H1 (cell line): ENCODE results near the gene GREB1L. TPM values are rescaled to one million over a fixed set of nuclear protein-coding genes. Genes with fewer than 3 reads are reported as not detected.

ENCODE experiments used
- CTCF ChIA-PET: fragments of 300-600 bp; sonication (Branson Sonifier 250); formaldehyde crosslinking; loops from one replicate; lab custom pipeline; 2021; ENCODE audit not compliant: partially characterized antibody; lab: Charles Lee
- POLR2A ChIA-PET: fragments of 300-600 bp; sonication (Branson Sonifier 250); formaldehyde crosslinking; loops from one replicate; lab custom pipeline; 2021; ENCODE audit warnings: inconsistent platforms; ENCODE audit not compliant: partially characterized antibody; lab: Charles Lee
- DNase-seq, 2 experiments: peaks; one replicate each; pipeline versions ENCODE4 v3.0.0 to v3.0.0-alpha.2; 2010 to 2022; ENCODE audit warnings: low spot score in 2 of 2, low read depth in 1 of 2, mixed read lengths in 1 of 2
- FAIRE-seq: peaks from 2 replicates; lab custom pipeline; 2011; peaks lifted over from hg19 to GRCh38; lab: Jason Lieb, UNC
- H2AFZ ChIP-seq: 2 replicates; pipeline ENCODE4 v1.8.1; 2012; ENCODE audit warnings: low read length, inconsistent platforms
- H2AK5ac ChIP-seq: 2 replicates; pipeline ENCODE4 v1.6.1; 2013; ENCODE audit warnings: low read depth, low read length
- H2BK120ac ChIP-seq: replicated peaks from 2 replicates; pipeline ENCODE3; 2013; ENCODE audit warnings: low read depth, low read length, inconsistent platforms
- H2BK12ac ChIP-seq: 2 replicates; pipeline ENCODE4 v1.6.1; 2013; ENCODE audit warnings: low read depth, low read length
- H2BK15ac ChIP-seq: 2 replicates; pipeline ENCODE4 v1.6.1; 2013; ENCODE audit warnings: low read length
- H2BK20ac ChIP-seq: 2 replicates; pipeline ENCODE4 v1.6.1; 2013; ENCODE audit warnings: low read length
- H2BK5ac ChIP-seq: 2 replicates; pipeline ENCODE4 v1.6.1; 2013; ENCODE audit warnings: low read depth, low read length
- H3K14ac ChIP-seq: 2 replicates; pipeline ENCODE4 v1.6.1; 2013; ENCODE audit warnings: inconsistent platforms; ENCODE audit not compliant: insufficient read length
- H3K18ac ChIP-seq: 2 replicates; pipeline ENCODE4 v1.6.1; 2013; ENCODE audit warnings: low read length; ENCODE audit errors: extremely low read depth
- H3K23ac ChIP-seq: 2 replicates; pipeline ENCODE4 v1.6.1; 2013; ENCODE audit warnings: inconsistent platforms; ENCODE audit not compliant: insufficient read length
- H3K23me2 ChIP-seq: 2 replicates; pipeline ENCODE4 v1.6.1; 2013; ENCODE audit warnings: low read depth, low read length
- H3K27ac ChIP-seq: 2 replicates; pipeline ENCODE4 v1.6.1; 2011; ENCODE audit warnings: low read depth, low read length, inconsistent platforms
- H3K27me3 ChIP-seq, 4 experiments: replicated peaks in 1 of 4; 1 replicate in 1 of 4; 2 replicates in 3 of 4; pipeline versions ENCODE4 v1.6.1 to v1.8.1; 2011 to 2013; ENCODE audit warnings: low read length in 3 of 4, mild to moderate bottlenecking in 3 of 4, inconsistent platforms in 2 of 4, mixed read lengths in 2 of 4, moderate library complexity in 1 of 4; ENCODE audit not compliant: control insufficient read depth in 3 of 4, insufficient read depth in 3 of 4; ENCODE audit errors: extremely low read depth in 1 of 4
- H3K36me3 ChIP-seq, 4 experiments: 2 replicates each; pipeline versions ENCODE4 v1.6.1 to v1.8.1; 2011 to 2013; ENCODE audit warnings: mild to moderate bottlenecking in 4 of 4, low read length in 3 of 4, moderate library complexity in 2 of 4, control low read depth in 1 of 4, inconsistent platforms in 1 of 4; ENCODE audit not compliant: insufficient read depth in 4 of 4, control insufficient read depth in 2 of 4
- H3K4ac ChIP-seq: replicated peaks from 2 replicates; pipeline ENCODE3; 2013; ENCODE audit warnings: low read length, low read depth, mixed read lengths, inconsistent platforms; ENCODE audit not compliant: insufficient read length
- H3K4me1 ChIP-seq, 4 experiments: replicated peaks in 1 of 4; 1 replicate in 1 of 4; 2 replicates in 3 of 4; pipeline versions ENCODE4 v1.6.1 to v1.8.1; 2011 to 2013; ENCODE audit warnings: low read length in 3 of 4, inconsistent platforms in 2 of 4, mixed read lengths in 1 of 4; ENCODE audit not compliant: insufficient read depth in 4 of 4, control insufficient read depth in 3 of 4
- H3K4me2 ChIP-seq, 2 experiments: 2 replicates each; pipeline versions ENCODE4 v1.6.1 to v1.8.1; 2011 to 2013; ENCODE audit warnings: low read depth in 2 of 2, low read length in 2 of 2, control low read depth in 1 of 2, inconsistent platforms in 1 of 2, mild to moderate bottlenecking in 1 of 2; ENCODE audit not compliant: insufficient read depth in 1 of 2
- H3K4me3 ChIP-seq, 4 experiments: fragments of 200-600, 300-600 bp in 1 of 4; sonication (generic), shearing (Covaris generic), sonication (Bioruptor Twin) in 1 of 4; 2 replicates each; pipeline versions ENCODE4 v1.5.1 to v1.8.1; 2011 to 2016; ENCODE audit warnings: low read length in 4 of 4, low read depth in 3 of 4, control low read depth in 2 of 4, inconsistent platforms in 2 of 4, mild to moderate bottlenecking in 2 of 4, mixed read lengths in 1 of 4, moderate library complexity in 1 of 4; ENCODE audit not compliant: insufficient read depth in 2 of 4; ENCODE audit errors: extremely low read depth in 1 of 4
- H3K56ac ChIP-seq: replicated peaks from 2 replicates; pipeline ENCODE3; 2013; ENCODE audit warnings: low read depth, mild to moderate bottlenecking, mixed read lengths, low read length, inconsistent platforms; ENCODE audit not compliant: insufficient read length
- H3K79me1 ChIP-seq: 2 replicates; pipeline ENCODE4 v1.6.1; 2013; ENCODE audit warnings: low read depth, low read length, control low read depth
- H3K79me2 ChIP-seq, 2 experiments: 2 replicates each; pipeline versions ENCODE4 v1.6.1 to v1.8.1; 2012 to 2013; ENCODE audit warnings: low read length in 2 of 2, mild to moderate bottlenecking in 2 of 2, inconsistent platforms in 1 of 2; ENCODE audit not compliant: insufficient read depth in 2 of 2, control insufficient read depth in 1 of 2
- H3K9ac ChIP-seq, 4 experiments: replicated peaks in 1 of 4; 1 replicate in 1 of 4; 2 replicates in 3 of 4; pipeline versions ENCODE4 v1.6.1 to v1.8.1; 2011 to 2013; ENCODE audit warnings: low read depth in 3 of 4, low read length in 3 of 4, control low read depth in 2 of 4, mild to moderate bottlenecking in 2 of 4, moderate library complexity in 2 of 4, inconsistent platforms in 1 of 4; ENCODE audit errors: extremely low read depth in 1 of 4
- H3K9me3 ChIP-seq, 2 experiments: 2 replicates each; pipeline versions ENCODE4 v1.6.1 to v1.8.1; 2012 to 2013; ENCODE audit warnings: mild to moderate bottlenecking in 2 of 2, moderate library complexity in 2 of 2, control low read depth in 1 of 2, inconsistent platforms in 1 of 2, low read depth in 1 of 2, low read length in 1 of 2, mixed read lengths in 1 of 2; ENCODE audit not compliant: insufficient read depth in 2 of 2
- H4K20me1 ChIP-seq, 2 experiments: replicated peaks in 1 of 2; 2 replicates each; pipeline versions ENCODE3 to v1.8.1; 2011 to 2013; ENCODE audit warnings: inconsistent platforms in 2 of 2, low read length in 2 of 2, mild to moderate bottlenecking in 1 of 2; ENCODE audit not compliant: insufficient read depth in 2 of 2, control insufficient read depth in 1 of 2
- H4K5ac ChIP-seq: 2 replicates; pipeline ENCODE4 v1.6.1; 2013; ENCODE audit warnings: low read length, low read depth, mixed read lengths, inconsistent platforms; ENCODE audit not compliant: insufficient read length
- H4K8ac ChIP-seq: 2 replicates; pipeline ENCODE4 v1.8.0; 2013; ENCODE audit warnings: mild to moderate bottlenecking, moderate library complexity, low read length, inconsistent platforms; ENCODE audit not compliant: insufficient read depth; ENCODE audit errors: extremely low read depth
- H4K91ac ChIP-seq: replicated peaks from 2 replicates; pipeline ENCODE3; 2013; ENCODE audit warnings: low read length, mixed read lengths, inconsistent platforms; ENCODE audit not compliant: insufficient read length
- POLR2AphosphoS5 ChIP-seq: IDR thresholded peaks from 2 replicates; pipeline ENCODE4 v1.6.1; 2011; ENCODE audit warnings: low read depth, low read length
- SRF ChIP-seq: IDR thresholded peaks from 2 replicates; pipeline ENCODE4 v1.6.1; 2011; ENCODE audit warnings: mild to moderate bottlenecking, low read depth, low read length, moderate library complexity
- WGBS, 2 experiments: shearing (Covaris generic) in 1 of 2; methylation state at CpG; one replicate each; pipeline versions ENCODE4 v1.1.6 to v1.1.7; 2013 to 2015; ENCODE audit warnings: low lambda C conversion rate in 2 of 2, mixed read lengths in 2 of 2, inconsistent platforms in 1 of 2, low coverage in 1 of 2, missing lambda C conversion rate in 1 of 2; ENCODE audit not compliant: insufficient replicate concordance in 2 of 2, insufficient coverage in 1 of 2, insufficient read length in 1 of 2; ENCODE audit errors: extremely low coverage in 1 of 2, missing lambda C conversion rate in 1 of 2; 5-methylcytosine and 5-hydroxymethylcytosine counted together
- polyA plus RNA-seq, 7 experiments: library from polyadenylated mRNA; depleted of rRNA in 3 of 7; stranded (reverse) in 5 of 7; unstranded in 2 of 7; fragments of >200 nt in 5 of 7; fragments of 200-250 nt in 2 of 7; gene quantifications; 1 replicate in 5 of 7; 2 replicates in 1 of 7; 4 replicates in 1 of 7; pipeline versions ENCODE4 v1.2.1 to v1.2.3, GENCODE V29; 2011 to 2013; ENCODE audit warnings: missing spikeins in 2 of 7, mixed read lengths in 2 of 7
- total RNA-seq: library from RNA; stranded (reverse); fragmentation: NEBNext Ultra II Directional; extraction: Animal tissue kit (Norgen Biotek cat#: 25700); gene quantifications from 2 replicates; pipeline ENCODE4 v1.2.1, GENCODE V29; 2021

Gene GREB1L
- total and polyA plus RNA-seq, 2 of the 8 experiments (the other 6 are each of a cell fraction or from before 2014, with no cell fraction given) = 0.34 to 1.6 TPM

- no peak overlapping the region for H3K56ac ChIP-seq
- H2BK120ac ChIP-seq = no peak overlapping the region
- no peaks in the 10 kb centered on the region for H3K79me1 ChIP-seq
- H3K9me3 ChIP-seq = no peaks in the 10 kb centered on the region
- H3K4me1 ChIP-seq = no peaks in the 10 kb centered on the region
- no peaks in the 10 kb centered on the region for H3K27me3 ChIP-seq
- no peak overlapping the region for H4K5ac ChIP-seq
- no peak overlapping the region for H2BK12ac ChIP-seq
- DNase-seq (no peak), FAIRE-seq (no peak)
- no peak overlapping the region for H3K9ac ChIP-seq
- H4K91ac ChIP-seq = no peak overlapping the region
- no peak overlapping the region for H3K27ac ChIP-seq
- ChIA-PET POLR2A (no interaction called here), CTCF (interaction anchor here (3.0 kb wide), 1 partner anchor 239 kb away, joined by 9 read pairs; no protein-coding TSS in a partner anchor)
- TF ChIP-seq POLR2AphosphoS5 (no peak), SRF (no peak)
- H4K8ac ChIP-seq = no peak overlapping the region
- H3K79me2 ChIP-seq = no peaks in the 10 kb centered on the region
- H4K20me1 ChIP-seq = no peaks in the 10 kb centered on the region
- H2BK5ac ChIP-seq = no peak overlapping the region
- H3K14ac ChIP-seq = no peak overlapping the region
- H3K4me2 ChIP-seq = no peak overlapping the region
- 95 to 100% methylated on average over 1 to 4 of the region's 4 CpGs for WGBS, 2 experiments
- no peak overlapping the region for H3K23ac ChIP-seq
- H3K18ac ChIP-seq = no peak overlapping the region
- no peak overlapping the region for H2BK20ac ChIP-seq
- H3K23me2 ChIP-seq = no peaks in the 10 kb centered on the region
- no peak overlapping the region for H2BK15ac ChIP-seq
- no peak overlapping the region for H2AFZ ChIP-seq
- no peak overlapping the region for H2AK5ac ChIP-seq
- H3K4ac ChIP-seq = no peak overlapping the region
- no peak overlapping the region for H3K4me3 ChIP-seq
- no peaks in the 10 kb centered on the region for H3K36me3 ChIP-seq
These were observed 36.3 kb upstream of the GREB1L start for GRCh38 chr18:21205695-21206094.
